HG02571 (cell line): ENCODE results near the gene RXFP4.
A peak's percentile ranks its signal among the peaks of the same experiment; 100 is the strongest.
"Not testable (repeated sequence)": the region's sequence is repeated elsewhere in the genome, so short reads cannot be mapped to it uniquely, and the experiment has no call there.

Experiments
- ATAC-seq: cut with Tn5 transposase; IDR thresholded peaks from one replicate; pipeline ENCODE4 v1.9.1; 2021; ENCODE audit warnings: mild to moderate bottlenecking, moderate library complexity; ENCODE audit not compliant: unreplicated experiment

Gene RXFP4

GRCh38 chr1:155940993-155941844 lies at the start of gene RXFP4:
Gene RXFP4, plus strand, starts transcription at chr1:155941638. Its CDS starts 72 bp downstream, at chr1:155941710.
- no peak for ATAC-seq

- ATAC-seq = no peak
Measured at GRCh38 chr1:155892796-155893195, 48.6 kb upstream of the RXFP4 start.

GRCh38 chr1:155893389-155894142 lies 47.9 kb upstream of the RXFP4 start:
- ATAC-seq = no peak

GRCh38 chr1:155895617-155896016 lies 45.8 kb upstream of the RXFP4 start:
- not testable (repeated sequence) for ATAC-seq

GRCh38 chr1:155896476-155896875 lies 45.0 kb upstream of the RXFP4 start:
- not testable (repeated sequence) for ATAC-seq

- ATAC-seq = no peak
Measured at GRCh38 chr1:155897746-155898145, 43.7 kb upstream of the RXFP4 start.

GRCh38 chr1:155898888-155899287 lies 42.5 kb upstream of the RXFP4 start:
- ATAC-seq = no peak

- ATAC-seq = no peak
Measured at GRCh38 chr1:155899683-155900082, 41.8 kb upstream of the RXFP4 start.

GRCh38 chr1:155900161-155900560 lies 41.3 kb upstream of the RXFP4 start:
- ATAC-seq = no peak

- no peak for ATAC-seq
Measured at GRCh38 chr1:155904261-155904660, 37.2 kb upstream of the RXFP4 start.

- ATAC-seq = no peak
Measured at GRCh38 chr1:155909894-155910293, 31.5 kb upstream of the RXFP4 start.

GRCh38 chr1:155910621-155911121 lies 30.8 kb upstream of the RXFP4 start:
- no peak for ATAC-seq

GRCh38 chr1:155911156-155912055 lies 30.0 kb upstream of the RXFP4 start, which contains the start of gene RIT1:
Gene RIT1, minus strand, starts transcription at chr1:155911349. Its CDS starts 588 bp downstream, at chr1:155910761.
- peak; percentile 69 for ATAC-seq

GRCh38 chr1:155912056-155912536 lies 29.3 kb upstream of the RXFP4 start:
- ATAC-seq = peak; percentile 15

- ATAC-seq = no peak
Measured at GRCh38 chr1:155913969-155914757, 27.3 kb upstream of the RXFP4 start.

- no peak for ATAC-seq
Measured at GRCh38 chr1:155918660-155919059, 22.8 kb upstream of the RXFP4 start.

GRCh38 chr1:155919801-155920200 lies 21.6 kb upstream of the RXFP4 start:
- ATAC-seq = no peak

- no peak for ATAC-seq
Measured at GRCh38 chr1:155920717-155921116, 20.7 kb upstream of the RXFP4 start.

- ATAC-seq = no peak
Measured at GRCh38 chr1:155925506-155925905, 15.9 kb upstream of the RXFP4 start.

GRCh38 chr1:155929057-155929456 lies 12.4 kb upstream of the RXFP4 start:
- no peak for ATAC-seq
